ENCODE data around the gene PPP1R16B.

DNA sequence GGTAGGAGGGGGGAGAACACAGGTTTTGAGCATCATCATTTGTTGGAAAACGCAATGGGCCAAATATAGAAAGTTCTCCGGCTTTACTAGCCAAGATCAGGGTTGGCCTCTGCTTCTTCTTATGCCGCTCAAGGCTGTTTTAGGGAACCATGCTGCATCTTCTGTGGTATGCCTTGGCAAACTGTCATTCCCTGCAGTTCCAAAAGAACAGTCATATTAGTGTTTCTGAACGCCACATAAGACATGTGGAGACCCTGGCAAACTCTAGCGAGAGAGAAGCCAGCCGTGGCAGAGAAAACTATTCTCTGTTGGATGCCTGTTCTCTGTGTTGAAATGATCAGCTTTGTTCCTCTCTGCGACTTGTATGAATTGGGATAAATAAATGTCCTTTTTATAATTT lies 46.4 kb upstream of the PPP1R16B start:
- TF ChIP-seq ZBTB1 (tag by site-specific recombination; IDR thresholded peaks at IDR 0.05) (no peak), HOXD13 (CRISPR knock-in tag; IDR thresholded peaks at IDR 0.05; ENCODE audit: borderline replicate concordance) (no peak), ZNF626 (tag by site-specific recombination; IDR thresholded peaks at IDR 0.05) (no peak), ZNF311 (tag by site-specific recombination; IDR thresholded peaks at IDR 0.05; ENCODE audit: borderline replicate concordance) (no peak), ZNF302 (tag by site-specific recombination; IDR thresholded peaks at IDR 0.05; ENCODE audit: low read depth) (no peak)
- TF ChIP-seq, protein P1, sequence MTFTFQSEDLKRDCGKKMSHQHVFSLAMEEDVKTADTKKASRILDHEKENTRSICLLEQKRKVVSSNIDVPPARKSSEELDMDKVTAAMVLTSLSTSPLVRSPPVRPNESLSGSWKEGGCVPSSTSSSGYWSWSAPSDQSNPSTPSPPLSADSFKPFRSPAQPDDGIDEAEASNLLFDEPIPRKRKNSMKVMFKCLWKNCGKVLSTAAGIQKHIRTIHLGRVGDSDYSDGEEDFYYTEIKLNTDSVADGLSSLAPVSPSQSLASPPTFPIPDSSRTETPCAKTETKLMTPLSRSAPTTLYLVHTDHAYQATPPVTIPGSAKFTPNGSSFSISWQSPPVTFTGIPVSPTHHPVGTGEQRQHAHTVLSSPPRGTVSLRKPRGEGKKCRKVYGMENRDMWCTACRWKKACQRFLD (tag by site-specific recombination; IDR thresholded peaks at IDR 0.05) = no peak
- TF ChIP-seq, protein P2, sequence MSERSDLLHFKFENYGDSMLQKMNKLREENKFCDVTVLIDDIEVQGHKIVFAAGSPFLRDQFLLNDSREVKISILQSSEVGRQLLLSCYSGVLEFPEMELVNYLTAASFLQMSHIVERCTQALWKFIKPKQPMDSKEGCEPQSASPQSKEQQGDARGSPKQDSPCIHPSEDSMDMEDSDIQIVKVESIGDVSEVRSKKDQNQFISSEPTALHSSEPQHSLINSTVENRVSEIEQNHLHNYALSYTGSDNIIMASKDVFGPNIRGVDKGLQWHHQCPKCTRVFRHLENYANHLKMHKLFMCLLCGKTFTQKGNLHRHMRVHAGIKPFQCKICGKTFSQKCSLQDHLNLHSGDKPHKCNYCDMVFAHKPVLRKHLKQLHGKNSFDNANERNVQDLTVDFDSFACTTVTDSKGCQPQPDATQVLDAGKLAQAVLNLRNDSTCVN (tag by site-specific recombination; optimal IDR thresholded peaks at IDR 0.05) = no peak
